GM18505 (cell line): ENCODE data around the gene DHFR2.

Experiments used
- ATAC-seq: cut with Tn5 transposase; IDR thresholded peaks from one replicate; pipeline ENCODE4 v1.9.1; 2021; ENCODE audit not compliant: unreplicated experiment
- POLR2A ChIP-seq: IDR thresholded peaks from 4 replicates; pipeline ENCODE4 v1.6.1; 2011; ENCODE audit warnings: borderline replicate concordance; ENCODE audit not compliant: insufficient read depth, insufficient read length; ENCODE audit errors: extremely low read depth

The DHFR2 gene

GRCh38 chr3:94076055-94076454 lies 13.3 kb upstream of the DHFR2 start:
- no peak for TF ChIP-seq POLR2A
- ATAC-seq = no peak

GRCh38 chr3:94071713-94072284 lies 9.1 kb upstream of the DHFR2 start:
- ATAC-seq = peak; percentile 73
- no peak for TF ChIP-seq POLR2A

- TF ChIP-seq POLR2A = no peak
- peak; percentile 53 for ATAC-seq
These were observed 7.7 kb upstream of the DHFR2 start for GRCh38 chr3:94070341-94070911.

- no peak for TF ChIP-seq POLR2A
These were observed 6.6 kb upstream of the DHFR2 start for GRCh38 chr3:94069194-94069813.

GRCh38 chr3:94066506-94067500 lies 4.1 kb upstream of the DHFR2 start:
- ATAC-seq = no peak
- no peak for TF ChIP-seq POLR2A

More at GRCh38 chr3:94069194-94069813, 6.6 kb upstream of the DHFR2 start:
- no peak for ATAC-seq

GRCh38 chr3:94065819-94066480 lies 3.2 kb upstream of the DHFR2 start:
- TF ChIP-seq POLR2A = no peak
- ATAC-seq = no peak

GRCh38 chr3:94065122-94065521 lies 2.4 kb upstream of the DHFR2 start:
- no peak for ATAC-seq
- no peak for TF ChIP-seq POLR2A

GRCh38 chr3:94064243-94064860 lies 1.6 kb upstream of the DHFR2 start:
- ATAC-seq = no peak
- TF ChIP-seq POLR2A = no peak

GRCh38 chr3:94063496-94064119 lies 892 bp upstream of the DHFR2 start:
- no peak for TF ChIP-seq POLR2A
- no peak for ATAC-seq

- no peak for TF ChIP-seq POLR2A
- no peak for ATAC-seq
These were observed 1.4 kb downstream of the DHFR2 start for GRCh38 chr3:94061297-94061696.

GRCh38 chr3:94050546-94050945 lies 12.2 kb downstream of the DHFR2 start:
- TF ChIP-seq POLR2A = no peak

GRCh38 chr3:94049267-94049666 lies 13.4 kb downstream of the DHFR2 start:
- TF ChIP-seq POLR2A = no peak
- ATAC-seq = no peak

More at GRCh38 chr3:94050546-94050945, 12.2 kb downstream of the DHFR2 start:
- no peak for ATAC-seq
